Uterus (tissue), 4 donors: ENCODE measurements around the gene C10orf71. TPM values are rescaled to one million over a fixed set of nuclear protein-coding genes. Genes with fewer than 3 reads are reported as not detected.

ENCODE experiments used
- DNase-seq, 2 donors: peaks; one replicate each; pipeline ENCODE4 v3.0.0-alpha.2; 2019 to 2020
- H3K27ac ChIP-seq, 2 donors: fragments of 200-600 bp; sonication (generic); 1 replicate in 1 of 2; 2 replicates in 1 of 2; pipeline ENCODE4 v1.5.1; 2016 to 2018
- H3K27me3 ChIP-seq, 2 donors: fragments of 200-600 bp; sonication (generic); one replicate each; pipeline ENCODE4 v1.5.1; 2018 to 2019; ENCODE audit warnings: control low read depth in 1 of 2
- H3K36me3 ChIP-seq, 2 donors: fragments of 200-600 bp; sonication (generic); one replicate each; pipeline ENCODE4 v1.5.1; 2019; ENCODE audit warnings: control low read depth in 1 of 2
- H3K4me1 ChIP-seq, 2 donors: fragments of 200-600 bp; sonication (generic); one replicate each; pipeline ENCODE4 v1.5.1; 2018 to 2019; ENCODE audit warnings: control low read depth in 1 of 2
- H3K4me3 ChIP-seq, 2 donors: fragments of 200-600 bp; sonication (generic); 1 replicate in 1 of 2; 2 replicates in 1 of 2; pipeline ENCODE4 v1.5.1; 2018 to 2019; ENCODE audit warnings: mild to moderate bottlenecking in 1 of 2
- H3K9me3 ChIP-seq, 2 donors: fragments of 200-600 bp; sonication (generic); one replicate each; pipeline ENCODE4 v1.5.1; 2019; ENCODE audit warnings: control low read depth in 1 of 2
- POLR2A ChIP-seq, 2 donors: fragments of 450-650 bp; IDR thresholded peaks; one replicate each; pipeline ENCODE4 v1.6.1; 2016; ENCODE audit warnings: antibody characterized with exemption in 2 of 2, mild to moderate bottlenecking in 1 of 2, moderate library complexity in 1 of 2
- intact Hi-C: fragments of 100-400 bp; cut with DNase I; formaldehyde crosslinking; loops from one replicate; pipeline ENCODE4 v1.15.1; 2023; ENCODE audit warnings: low total_unique reads
- total RNA-seq, 4 donors: library from RNA; depleted of rRNA in 3 of 4; stranded (reverse); fragments of >200 nt in 3 of 4; gene quantifications; one replicate each; pipeline versions ENCODE4 v1.1.0 to v1.2.4, GENCODE V29; 2014 to 2023
- TF ChIP-seq, protein P1 (sequence below), 4 experiments: fragments of 200-600 bp in 2 of 4; fragments of 450-650 bp in 2 of 4; sonication (generic) in 2 of 4; IDR thresholded peaks; one replicate each; pipeline ENCODE4 v1.5.1; 2016 to 2019; ENCODE audit warnings: antibody characterized with exemption in 4 of 4, mild to moderate bottlenecking in 2 of 4, moderate library complexity in 1 of 4
- donor health status: DM: yes; HTN: yes; CAD: no.

C10orf71 gene
- total RNA-seq, 4 donors from 2014 or later = not detected

- DNase-seq = no peak
- H3K27ac ChIP-seq = no peak overlapping the region
- H3K4me1 ChIP-seq = no peaks in the 10 kb centered on the region
- no peaks in the 10 kb centered on the region for H3K36me3 ChIP-seq
- intact Hi-C loops = no loop called here
- no peak overlapping the region for H3K4me3 ChIP-seq
- H3K9me3 ChIP-seq = no peaks in the 10 kb centered on the region
- TF ChIP-seq POLR2A (IDR thresholded peaks at IDR 0.05) = no peak
- TF ChIP-seq, protein P1, sequence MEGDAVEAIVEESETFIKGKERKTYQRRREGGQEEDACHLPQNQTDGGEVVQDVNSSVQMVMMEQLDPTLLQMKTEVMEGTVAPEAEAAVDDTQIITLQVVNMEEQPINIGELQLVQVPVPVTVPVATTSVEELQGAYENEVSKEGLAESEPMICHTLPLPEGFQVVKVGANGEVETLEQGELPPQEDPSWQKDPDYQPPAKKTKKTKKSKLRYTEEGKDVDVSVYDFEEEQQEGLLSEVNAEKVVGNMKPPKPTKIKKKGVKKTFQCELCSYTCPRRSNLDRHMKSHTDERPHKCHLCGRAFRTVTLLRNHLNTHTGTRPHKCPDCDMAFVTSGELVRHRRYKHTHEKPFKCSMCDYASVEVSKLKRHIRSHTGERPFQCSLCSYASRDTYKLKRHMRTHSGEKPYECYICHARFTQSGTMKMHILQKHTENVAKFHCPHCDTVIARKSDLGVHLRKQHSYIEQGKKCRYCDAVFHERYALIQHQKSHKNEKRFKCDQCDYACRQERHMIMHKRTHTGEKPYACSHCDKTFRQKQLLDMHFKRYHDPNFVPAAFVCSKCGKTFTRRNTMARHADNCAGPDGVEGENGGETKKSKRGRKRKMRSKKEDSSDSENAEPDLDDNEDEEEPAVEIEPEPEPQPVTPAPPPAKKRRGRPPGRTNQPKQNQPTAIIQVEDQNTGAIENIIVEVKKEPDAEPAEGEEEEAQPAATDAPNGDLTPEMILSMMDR (IDR thresholded peaks at IDR 0.05) = no peak
- no peaks in the 10 kb centered on the region for H3K27me3 ChIP-seq
Observed at GRCh38 chr10:49278497-49278981, 20.4 kb upstream of the C10orf71 start.

GRCh38 chr10:49279015-49279880 is 19.7 kb upstream of the C10orf71 start:
- H3K27ac ChIP-seq = no peak overlapping the region
- no peaks in the 10 kb centered on the region for H3K27me3 ChIP-seq
- H3K4me1 ChIP-seq = no peaks in the 10 kb centered on the region
- DNase-seq = no peak
- H3K4me3 ChIP-seq = no peak overlapping the region
- intact Hi-C loops = no loop called here
- no peak for TF ChIP-seq POLR2A (IDR thresholded peaks at IDR 0.05)
- H3K9me3 ChIP-seq = no peaks in the 10 kb centered on the region
- no peaks in the 10 kb centered on the region for H3K36me3 ChIP-seq

DNA sequence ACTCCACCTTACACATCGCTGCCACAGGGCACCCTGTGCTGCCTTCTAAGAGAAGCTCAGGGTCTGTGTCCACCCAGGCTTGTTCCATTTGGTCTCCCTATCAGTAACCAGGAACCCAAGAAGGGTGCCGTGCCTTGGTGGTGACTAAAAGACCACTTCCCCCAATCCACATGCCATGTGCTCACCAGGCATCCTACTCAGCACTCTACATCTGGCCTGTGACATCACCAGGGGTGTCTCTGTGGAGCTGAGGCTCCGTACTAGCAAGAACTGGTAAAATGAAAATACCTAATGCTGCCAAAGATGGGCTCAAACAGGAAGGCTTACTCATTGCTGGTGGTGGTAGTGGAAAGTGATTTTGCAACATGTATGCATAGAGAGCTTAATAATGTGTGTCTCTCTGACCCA is 19.0 kb upstream of the C10orf71 start:
- intact Hi-C loops = no loop called here
- Histone ChIP-seq H3K4me1 (no peaks in the 10 kb centered on the region), H3K36me3 (no peaks in the 10 kb centered on the region), H3K27ac (no peak overlapping the region), H3K27me3 (no peaks in the 10 kb centered on the region), H3K9me3 (no peaks in the 10 kb centered on the region), H3K4me3 (no peak overlapping the region)
- DNase-seq = no peak
- TF ChIP-seq, protein P1 (IDR thresholded peaks at IDR 0.05) = no peak
- no peak for TF ChIP-seq POLR2A (IDR thresholded peaks at IDR 0.05)

- DNase-seq = no peak
- Histone ChIP-seq H3K27me3 (no peaks in the 10 kb centered on the region), H3K27ac (no peak overlapping the region), H3K4me1 (no peaks in the 10 kb centered on the region), H3K9me3 (no peaks in the 10 kb centered on the region), H3K4me3 (no peak overlapping the region), H3K36me3 (no peaks in the 10 kb centered on the region)
- TF ChIP-seq POLR2A (IDR thresholded peaks at IDR 0.05) = no peak
- TF ChIP-seq, protein P1 (IDR thresholded peaks at IDR 0.05) = no peak
- intact Hi-C loops = no loop called here
Observed at GRCh38 chr10:49281461-49281860, 17.5 kb upstream of the C10orf71 start.

- H3K4me1 ChIP-seq = no peaks in the 10 kb centered on the region
- no peaks in the 10 kb centered on the region for H3K36me3 ChIP-seq
- H3K9me3 ChIP-seq = no peaks in the 10 kb centered on the region
- intact Hi-C loops = no loop called here
- no peak overlapping the region for H3K4me3 ChIP-seq
- no peak for DNase-seq
- no peaks in the 10 kb centered on the region for H3K27me3 ChIP-seq
- no peak overlapping the region for H3K27ac ChIP-seq
- TF ChIP-seq, protein P1 (IDR thresholded peaks at IDR 0.05) = no peak
- no peak for TF ChIP-seq POLR2A (IDR thresholded peaks at IDR 0.05)
Observed at GRCh38 chr10:49282306-49282705, 16.7 kb upstream of the C10orf71 start.
